Endothelial cell (in vitro differentiated cells): ENCODE data around the gene THBD. TPM values are rescaled to one million over a fixed set of nuclear protein-coding genes. Genes with fewer than 3 reads are reported as not detected.

Experiments used
- DNase-seq: peaks from one replicate; pipeline ENCODE4 v3.0.0; 2021; ENCODE audit warnings: low spot score
- H3K27ac Mint-ChIP-seq: one replicate; pipeline ENCODE4 v1.8.0; 2021; ENCODE audit warnings: mixed read lengths, inconsistent platforms; ENCODE audit not compliant: unreplicated experiment
- H3K27me3 Mint-ChIP-seq: one replicate; pipeline ENCODE4 v1.8.0; 2021; ENCODE audit warnings: mild to moderate bottlenecking, moderate library complexity, mixed read lengths, inconsistent platforms; ENCODE audit not compliant: unreplicated experiment
- H3K36me3 Mint-ChIP-seq: one replicate; pipeline ENCODE4 v1.8.0; 2021; ENCODE audit warnings: mild to moderate bottlenecking, low read depth, mixed read lengths, inconsistent platforms; ENCODE audit not compliant: unreplicated experiment
- H3K4me1 Mint-ChIP-seq: one replicate; pipeline ENCODE4 v1.8.0; 2021; ENCODE audit warnings: mild to moderate bottlenecking, mixed read lengths, inconsistent platforms; ENCODE audit not compliant: unreplicated experiment
- H3K4me3 Mint-ChIP-seq: one replicate; pipeline ENCODE4 v1.8.0; 2021; ENCODE audit warnings: mild to moderate bottlenecking, mixed read lengths, inconsistent platforms; ENCODE audit not compliant: unreplicated experiment
- H3K9me3 Mint-ChIP-seq: one replicate; pipeline ENCODE4 v1.8.0; 2021; ENCODE audit warnings: mixed read lengths, inconsistent platforms; ENCODE audit not compliant: unreplicated experiment
- total RNA-seq: library from RNA; stranded (reverse); fragmentation: NEBNext Ultra II Directional; extraction: Animal tissue kit (Norgen Biotek cat#: 25700); gene quantifications from one replicate; pipeline ENCODE4 v1.2.1, GENCODE V29; 2021; ENCODE audit not compliant: unreplicated experiment
- TF ChIP-seq, protein P1 (sequence below): fragments of 200-600 bp; sonication (generic); IDR thresholded peaks from one replicate; pipeline ENCODE4 v1.5.0; 2021; ENCODE audit warnings: antibody characterized with exemption; ENCODE audit not compliant: unreplicated experiment

THBD gene
- total RNA-seq, 1 donor from 2014 or later, result 90.4 TPM

DNA sequence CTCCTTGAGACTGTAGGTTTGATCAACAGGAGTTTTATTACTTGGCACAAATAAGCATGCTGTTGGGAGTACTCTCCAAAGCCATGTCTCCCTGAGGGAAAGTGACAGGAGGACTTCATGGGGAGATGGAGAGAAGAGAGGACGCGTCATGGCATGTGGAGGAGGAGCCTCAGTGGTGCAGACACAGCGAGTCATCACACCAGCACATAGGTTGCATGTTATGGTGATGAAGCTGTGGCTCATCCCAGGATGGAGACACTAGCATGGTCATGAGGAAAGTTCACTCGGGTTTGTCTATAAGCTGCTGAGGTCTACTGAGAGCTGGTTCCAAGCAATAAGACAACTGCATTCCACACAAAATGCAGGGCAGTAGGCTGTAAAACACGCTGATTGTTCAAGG lies 27.5 kb downstream of the THBD start:
- Mint-ChIP-seq H3K27ac (no peak overlapping the region), H3K27me3 (peaks cover 4% of the 10 kb centered on the region)

DNA sequence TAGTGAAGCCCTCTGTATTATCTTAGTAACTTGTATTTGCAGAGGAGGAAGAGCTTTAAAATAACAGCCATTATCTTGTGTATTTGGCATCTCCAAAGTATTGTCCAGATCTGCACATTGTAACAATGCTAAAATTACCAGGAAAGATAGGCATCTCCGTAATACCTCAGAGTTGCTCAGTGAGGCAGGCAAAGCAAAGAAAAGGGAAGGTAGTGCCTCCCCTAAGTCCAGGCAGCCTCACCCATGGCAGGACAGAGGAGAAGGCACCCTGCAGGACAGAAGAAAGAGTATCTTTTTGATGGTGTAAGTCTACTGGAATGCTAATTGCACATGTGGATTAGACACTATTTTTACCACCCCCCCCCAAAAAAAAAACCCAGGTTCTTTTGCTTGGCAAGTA lies 27.9 kb downstream of the THBD start:
- no peaks in the 10 kb centered on the region for H3K36me3 Mint-ChIP-seq
- peaks cover 4% of the 10 kb centered on the region for H3K27me3 Mint-ChIP-seq
- no peak overlapping the region for H3K4me3 Mint-ChIP-seq
- TF ChIP-seq, protein P1, sequence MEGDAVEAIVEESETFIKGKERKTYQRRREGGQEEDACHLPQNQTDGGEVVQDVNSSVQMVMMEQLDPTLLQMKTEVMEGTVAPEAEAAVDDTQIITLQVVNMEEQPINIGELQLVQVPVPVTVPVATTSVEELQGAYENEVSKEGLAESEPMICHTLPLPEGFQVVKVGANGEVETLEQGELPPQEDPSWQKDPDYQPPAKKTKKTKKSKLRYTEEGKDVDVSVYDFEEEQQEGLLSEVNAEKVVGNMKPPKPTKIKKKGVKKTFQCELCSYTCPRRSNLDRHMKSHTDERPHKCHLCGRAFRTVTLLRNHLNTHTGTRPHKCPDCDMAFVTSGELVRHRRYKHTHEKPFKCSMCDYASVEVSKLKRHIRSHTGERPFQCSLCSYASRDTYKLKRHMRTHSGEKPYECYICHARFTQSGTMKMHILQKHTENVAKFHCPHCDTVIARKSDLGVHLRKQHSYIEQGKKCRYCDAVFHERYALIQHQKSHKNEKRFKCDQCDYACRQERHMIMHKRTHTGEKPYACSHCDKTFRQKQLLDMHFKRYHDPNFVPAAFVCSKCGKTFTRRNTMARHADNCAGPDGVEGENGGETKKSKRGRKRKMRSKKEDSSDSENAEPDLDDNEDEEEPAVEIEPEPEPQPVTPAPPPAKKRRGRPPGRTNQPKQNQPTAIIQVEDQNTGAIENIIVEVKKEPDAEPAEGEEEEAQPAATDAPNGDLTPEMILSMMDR, result no peak
- H3K4me1 Mint-ChIP-seq, result peaks cover 22% of the 10 kb centered on the region
- H3K27ac Mint-ChIP-seq, result no peak overlapping the region
- H3K9me3 Mint-ChIP-seq, result no peaks in the 10 kb centered on the region
- no peak for DNase-seq

More for the DNA sequence above, 27.5 kb downstream of the THBD start:
- Mint-ChIP-seq H3K4me1 (peaks cover 22% of the 10 kb centered on the region), H3K9me3 (no peaks in the 10 kb centered on the region), H3K36me3 (no peaks in the 10 kb centered on the region), H3K4me3 (no peak overlapping the region)
- no peak for DNase-seq
- TF ChIP-seq, protein P1, result no peak

DNA sequence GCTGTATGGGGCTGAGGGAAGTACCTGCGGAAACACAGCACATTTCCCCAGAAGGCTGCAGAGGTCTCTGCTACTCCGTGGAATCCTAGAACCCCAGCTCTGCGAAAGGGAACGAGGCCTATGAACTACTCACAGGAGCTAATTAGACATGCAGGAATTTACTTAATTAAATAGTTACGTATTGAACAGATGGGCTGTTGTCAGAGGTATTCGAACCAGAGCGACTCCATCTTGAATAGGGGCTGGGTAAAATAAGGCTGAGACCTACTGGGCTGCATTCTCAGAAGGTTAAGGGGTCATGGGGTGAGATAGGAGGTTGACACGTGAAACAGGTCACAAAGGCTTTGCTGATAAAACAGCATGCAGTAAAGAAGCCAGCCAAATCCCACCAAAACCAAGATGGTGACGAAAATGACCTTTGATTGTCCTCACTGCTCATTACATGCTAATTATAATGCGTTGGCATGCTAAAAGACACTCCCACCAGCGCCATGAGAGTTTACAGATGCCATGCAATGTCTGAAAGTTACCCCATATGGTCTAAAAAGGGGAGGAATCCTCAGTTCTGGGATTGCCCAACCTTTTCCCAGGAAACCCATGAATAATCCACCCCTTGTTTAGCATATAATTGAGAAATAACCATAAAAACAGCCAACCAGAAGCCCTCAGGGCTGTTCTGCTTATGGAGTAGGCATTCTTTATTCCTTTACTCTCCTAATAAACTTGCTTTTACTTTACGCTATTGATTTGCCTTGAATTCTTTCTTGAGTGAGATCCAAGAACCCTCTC lies 29.0 kb downstream of the THBD start:
- H3K4me3 Mint-ChIP-seq, result no peak overlapping the region

DNA sequence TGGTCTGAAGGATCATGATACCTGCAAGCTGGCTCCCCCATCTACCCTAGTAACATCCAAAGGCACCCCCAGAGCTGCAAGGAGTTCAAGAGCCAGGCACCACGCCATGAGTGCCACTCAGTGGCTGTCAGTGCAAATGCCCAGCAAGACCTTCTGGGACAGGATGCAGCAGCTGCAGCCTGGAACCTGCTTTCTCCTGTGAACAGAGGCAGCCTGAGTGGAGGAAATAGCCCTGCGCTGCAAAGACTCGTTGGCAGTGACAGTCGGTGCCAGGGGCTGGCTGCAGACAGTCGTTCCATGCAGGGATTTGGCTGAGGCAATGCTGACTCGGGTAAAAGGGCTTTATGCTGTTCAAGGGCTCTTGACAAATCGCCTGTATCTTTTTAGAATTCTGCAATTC lies 30.1 kb downstream of the THBD start:
- TF ChIP-seq, protein P1, result no peak
- no peak for DNase-seq
- H3K9me3 Mint-ChIP-seq, result no peaks in the 10 kb centered on the region
- peaks cover 1% of the 10 kb centered on the region for H3K27me3 Mint-ChIP-seq
- H3K36me3 Mint-ChIP-seq, result no peaks in the 10 kb centered on the region
- no peak overlapping the region for H3K27ac Mint-ChIP-seq
- no peak overlapping the region for H3K4me3 Mint-ChIP-seq
- H3K4me1 Mint-ChIP-seq, result peaks cover 12% of the 10 kb centered on the region

More for the DNA sequence above, 29.0 kb downstream of the THBD start:
- TF ChIP-seq, protein P1, result no peak
- Mint-ChIP-seq H3K27ac (no peak overlapping the region), H3K36me3 (no peaks in the 10 kb centered on the region), H3K9me3 (no peaks in the 10 kb centered on the region), H3K27me3 (peaks cover 1% of the 10 kb centered on the region), H3K4me1 (peaks cover 16% of the 10 kb centered on the region)
- no peak for DNase-seq

DNA sequence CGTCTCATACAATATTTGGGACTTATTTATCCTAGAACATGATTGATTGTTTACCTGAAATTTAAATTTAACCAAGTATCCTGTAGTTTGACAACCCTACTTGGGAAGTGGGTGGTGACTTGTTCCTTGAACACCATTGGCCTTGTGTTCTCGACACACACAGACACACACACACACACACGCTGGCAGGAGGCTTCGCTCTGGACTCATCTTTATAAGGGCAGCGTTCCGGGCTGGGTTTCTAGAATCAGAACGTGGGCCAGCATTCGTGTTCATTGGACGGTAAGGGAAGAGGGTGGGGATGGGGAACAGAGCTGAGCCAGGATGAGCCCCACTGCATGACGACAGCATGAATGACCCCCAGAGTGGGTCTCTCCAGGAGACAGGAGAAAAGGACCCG lies 30.5 kb downstream of the THBD start:
- H3K9me3 Mint-ChIP-seq, result no peaks in the 10 kb centered on the region
- peaks cover 12% of the 10 kb centered on the region for H3K4me1 Mint-ChIP-seq
- no peak overlapping the region for H3K4me3 Mint-ChIP-seq
- peaks cover 1% of the 10 kb centered on the region for H3K27me3 Mint-ChIP-seq
- TF ChIP-seq, protein P1, result no peak
- H3K36me3 Mint-ChIP-seq, result no peaks in the 10 kb centered on the region
- no peak for DNase-seq
- H3K27ac Mint-ChIP-seq, result no peak overlapping the region
